ENCODE results near the gene CCDC3. TPM values are rescaled to one million over a fixed set of nuclear protein-coding genes. Genes with fewer than 3 reads are reported as not detected.

Gene CCDC3
- polyA plus RNA-seq, 1 donor from 2014 or later: 3.8 TPM

DNA sequence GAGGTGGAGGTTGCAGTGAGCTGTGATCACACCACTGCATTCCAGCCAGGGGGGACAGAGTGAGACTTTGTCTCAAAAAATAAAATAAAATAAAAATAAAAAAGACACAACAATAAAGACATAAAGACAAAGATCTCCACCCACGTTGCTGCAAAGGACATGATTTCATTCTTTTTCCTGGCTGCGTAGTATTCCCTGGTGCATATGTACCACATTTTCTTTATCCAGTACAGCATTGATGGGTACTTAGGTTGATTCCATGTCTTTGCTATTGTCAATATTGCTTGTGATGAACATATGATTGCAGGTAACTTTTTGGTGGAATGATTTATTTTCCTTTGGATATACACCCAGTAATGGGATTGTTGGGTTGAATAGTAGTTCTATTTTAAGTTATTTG, 42.0 kb upstream of the CCDC3 start:
- Histone ChIP-seq H3K4me2 (ENCODE audit: low read length) (no peak overlapping the region), H3K9ac (ENCODE audit: low read length) (no peak overlapping the region), H3K9me2 (ENCODE audit: insufficient read depth, low read length) (no peaks in the 10 kb centered on the region), H3K27me3 (ENCODE audit: insufficient read depth, low read depth, low read length) (no peaks in the 10 kb centered on the region), H4K20me1 (ENCODE audit: insufficient read depth) (no peaks in the 10 kb centered on the region), H2AFZ (ENCODE audit: low read depth, low read length) (no peak overlapping the region), H3F3A (ENCODE audit: insufficient read depth, low read length, poor library complexity, severe bottlenecking) (no peaks in the 10 kb centered on the region), H3K4me3 (ENCODE audit: low read length) (no peak overlapping the region), H3K27ac (ENCODE audit: low read length) (no peak overlapping the region), H3K36me3 (ENCODE audit: insufficient read depth, low read length) (no peaks in the 10 kb centered on the region), H3K79me2 (replicated peaks; ENCODE audit: insufficient read depth, low read length) (no peaks in the 10 kb centered on the region), H3K9me3 (ENCODE audit: low read length) (no peaks in the 10 kb centered on the region)
- TF ChIP-seq EZH2 (IDR thresholded peaks at IDR 0.05; ENCODE audit: borderline replicate concordance, insufficient read depth, low read length, poor library complexity, severe bottlenecking) (no peak), MXI1 (conservative IDR thresholded peaks at IDR 0.05; ENCODE audit: poor library complexity, severe bottlenecking) (no peak), SMC3 (conservative IDR thresholded peaks at IDR 0.05; ENCODE audit: poor library complexity) (no peak), TAF1 (IDR thresholded peaks at IDR 0.05; ENCODE audit: low read depth) (no peak), EP300 (conservative IDR thresholded peaks at IDR 0.05; ENCODE audit: poor library complexity, severe bottlenecking) (no peak), POLR2AphosphoS5 (IDR thresholded peaks at IDR 0.05) (no peak)
- TF ChIP-seq, protein P1, sequence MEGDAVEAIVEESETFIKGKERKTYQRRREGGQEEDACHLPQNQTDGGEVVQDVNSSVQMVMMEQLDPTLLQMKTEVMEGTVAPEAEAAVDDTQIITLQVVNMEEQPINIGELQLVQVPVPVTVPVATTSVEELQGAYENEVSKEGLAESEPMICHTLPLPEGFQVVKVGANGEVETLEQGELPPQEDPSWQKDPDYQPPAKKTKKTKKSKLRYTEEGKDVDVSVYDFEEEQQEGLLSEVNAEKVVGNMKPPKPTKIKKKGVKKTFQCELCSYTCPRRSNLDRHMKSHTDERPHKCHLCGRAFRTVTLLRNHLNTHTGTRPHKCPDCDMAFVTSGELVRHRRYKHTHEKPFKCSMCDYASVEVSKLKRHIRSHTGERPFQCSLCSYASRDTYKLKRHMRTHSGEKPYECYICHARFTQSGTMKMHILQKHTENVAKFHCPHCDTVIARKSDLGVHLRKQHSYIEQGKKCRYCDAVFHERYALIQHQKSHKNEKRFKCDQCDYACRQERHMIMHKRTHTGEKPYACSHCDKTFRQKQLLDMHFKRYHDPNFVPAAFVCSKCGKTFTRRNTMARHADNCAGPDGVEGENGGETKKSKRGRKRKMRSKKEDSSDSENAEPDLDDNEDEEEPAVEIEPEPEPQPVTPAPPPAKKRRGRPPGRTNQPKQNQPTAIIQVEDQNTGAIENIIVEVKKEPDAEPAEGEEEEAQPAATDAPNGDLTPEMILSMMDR (IDR thresholded peaks at IDR 0.05; ENCODE audit: poor library complexity, severe bottlenecking): no peak
- TF ChIP-seq, protein P2, sequence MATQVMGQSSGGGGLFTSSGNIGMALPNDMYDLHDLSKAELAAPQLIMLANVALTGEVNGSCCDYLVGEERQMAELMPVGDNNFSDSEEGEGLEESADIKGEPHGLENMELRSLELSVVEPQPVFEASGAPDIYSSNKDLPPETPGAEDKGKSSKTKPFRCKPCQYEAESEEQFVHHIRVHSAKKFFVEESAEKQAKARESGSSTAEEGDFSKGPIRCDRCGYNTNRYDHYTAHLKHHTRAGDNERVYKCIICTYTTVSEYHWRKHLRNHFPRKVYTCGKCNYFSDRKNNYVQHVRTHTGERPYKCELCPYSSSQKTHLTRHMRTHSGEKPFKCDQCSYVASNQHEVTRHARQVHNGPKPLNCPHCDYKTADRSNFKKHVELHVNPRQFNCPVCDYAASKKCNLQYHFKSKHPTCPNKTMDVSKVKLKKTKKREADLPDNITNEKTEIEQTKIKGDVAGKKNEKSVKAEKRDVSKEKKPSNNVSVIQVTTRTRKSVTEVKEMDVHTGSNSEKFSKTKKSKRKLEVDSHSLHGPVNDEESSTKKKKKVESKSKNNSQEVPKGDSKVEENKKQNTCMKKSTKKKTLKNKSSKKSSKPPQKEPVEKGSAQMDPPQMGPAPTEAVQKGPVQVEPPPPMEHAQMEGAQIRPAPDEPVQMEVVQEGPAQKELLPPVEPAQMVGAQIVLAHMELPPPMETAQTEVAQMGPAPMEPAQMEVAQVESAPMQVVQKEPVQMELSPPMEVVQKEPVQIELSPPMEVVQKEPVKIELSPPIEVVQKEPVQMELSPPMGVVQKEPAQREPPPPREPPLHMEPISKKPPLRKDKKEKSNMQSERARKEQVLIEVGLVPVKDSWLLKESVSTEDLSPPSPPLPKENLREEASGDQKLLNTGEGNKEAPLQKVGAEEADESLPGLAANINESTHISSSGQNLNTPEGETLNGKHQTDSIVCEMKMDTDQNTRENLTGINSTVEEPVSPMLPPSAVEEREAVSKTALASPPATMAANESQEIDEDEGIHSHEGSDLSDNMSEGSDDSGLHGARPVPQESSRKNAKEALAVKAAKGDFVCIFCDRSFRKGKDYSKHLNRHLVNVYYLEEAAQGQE (IDR thresholded peaks at IDR 0.05; ENCODE audit: borderline replicate concordance): no peak

DNA sequence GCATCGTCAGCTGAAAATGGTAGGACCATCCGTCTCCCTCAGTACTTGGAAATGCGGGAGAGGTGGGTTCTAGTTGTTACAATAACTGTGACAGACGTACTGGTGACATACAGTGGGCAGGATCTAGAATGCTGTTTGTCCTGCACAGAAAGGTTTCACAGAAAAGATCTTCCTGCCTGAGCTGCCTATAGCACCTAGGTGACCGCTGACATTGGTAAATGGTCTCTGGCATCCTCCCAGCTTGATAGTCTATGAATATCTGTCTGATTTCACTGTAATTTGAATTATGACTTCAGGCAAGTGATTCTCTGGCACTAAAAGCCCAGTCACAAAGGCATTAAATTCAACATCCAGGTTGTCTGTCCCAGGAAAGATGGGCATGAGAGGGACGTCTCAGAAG, 38.2 kb upstream of the CCDC3 start:
- H4K20me1 ChIP-seq (ENCODE audit: insufficient read depth): no peaks in the 10 kb centered on the region
- no peaks in the 10 kb centered on the region for H3K9me3 ChIP-seq (ENCODE audit: low read length)
- no peak overlapping the region for H2AFZ ChIP-seq (ENCODE audit: low read depth, low read length)
- no peak overlapping the region for H3K4me3 ChIP-seq (ENCODE audit: low read length)
- H3K9ac ChIP-seq (ENCODE audit: low read length): no peak overlapping the region
- no peaks in the 10 kb centered on the region for H3K9me2 ChIP-seq (ENCODE audit: insufficient read depth, low read length)
- H3K4me2 ChIP-seq (ENCODE audit: low read length): no peak overlapping the region
- H3K79me2 ChIP-seq (replicated peaks; ENCODE audit: insufficient read depth, low read length): no peaks in the 10 kb centered on the region
- no peaks in the 10 kb centered on the region for H3K36me3 ChIP-seq (ENCODE audit: insufficient read depth, low read length)
- H3K27me3 ChIP-seq (ENCODE audit: insufficient read depth, low read depth, low read length): no peaks in the 10 kb centered on the region
- TF ChIP-seq MXI1 (conservative IDR thresholded peaks at IDR 0.05; ENCODE audit: poor library complexity, severe bottlenecking) (no peak), TAF1 (IDR thresholded peaks at IDR 0.05; ENCODE audit: low read depth) (no peak), POLR2AphosphoS5 (IDR thresholded peaks at IDR 0.05) (no peak), EP300 (conservative IDR thresholded peaks at IDR 0.05; ENCODE audit: poor library complexity, severe bottlenecking) (no peak), RAD21 (conservative IDR thresholded peaks at IDR 0.05) (no peak), EZH2 (IDR thresholded peaks at IDR 0.05; ENCODE audit: borderline replicate concordance, insufficient read depth, low read length, poor library complexity, severe bottlenecking) (no peak), SMC3 (conservative IDR thresholded peaks at IDR 0.05; ENCODE audit: poor library complexity) (no peak)
- TF ChIP-seq, protein P2 (IDR thresholded peaks at IDR 0.05; ENCODE audit: borderline replicate concordance): no peak
- TF ChIP-seq, protein P1 (IDR thresholded peaks at IDR 0.05; ENCODE audit: poor library complexity, severe bottlenecking): no peak
- no peak overlapping the region for H3K27ac ChIP-seq (ENCODE audit: low read length)
- H3F3A ChIP-seq (ENCODE audit: insufficient read depth, low read length, poor library complexity, severe bottlenecking): no peaks in the 10 kb centered on the region

Data from neural cell (in vitro differentiated cells).